CD4-positive, alpha-beta T cell (primary cell): ENCODE results near the gene HTR4. TPM values are rescaled to one million over a fixed set of nuclear protein-coding genes. Genes with fewer than 3 reads are reported as not detected.

Experiments used
- ATAC-seq: fragments of 200-7000 bp; cut with Tn5 transposase; one replicate; pipeline ENCODE4 v1.10.0; 2022; ENCODE audit warnings: mild to moderate bottlenecking; ENCODE audit not compliant: poor library complexity
- CTCF ChIA-PET: fragments of 350-600 bp; sonication (Branson Sonifier 250); formaldehyde crosslinking; loops from one replicate; lab custom pipeline; 2021; ENCODE audit warnings: antibody characterized with exemption, inconsistent platforms; lab: Charles Lee
- POLR2A ChIA-PET: fragments of 350-600 bp; sonication (Branson Sonifier 250); formaldehyde crosslinking; loops from one replicate; lab custom pipeline; 2021; ENCODE audit warnings: antibody characterized with exemption, inconsistent platforms; lab: Charles Lee
- DNase-seq, 14 experiments: peaks; one replicate each; pipeline ENCODE4 v3.0.0-alpha.2; 2013 to 2020; ENCODE audit warnings: mixed read lengths in 2 of 14
- H3K27ac ChIP-seq, 2 donors: one replicate each; pipeline versions ENCODE4 v1.5.1 to v1.7.0; 2013; ENCODE audit warnings: low read length in 2 of 2, low read depth in 1 of 2, mild to moderate bottlenecking in 1 of 2
- H3K27me3 ChIP-seq, 2 experiments: 1 replicate in 1 of 2; 2 replicates in 1 of 2; pipeline versions ENCODE4 v1.6.1 to v1.7.0; 2013; ENCODE audit warnings: low read length in 2 of 2, control low read depth in 1 of 2, mild to moderate bottlenecking in 1 of 2, moderate library complexity in 1 of 2; ENCODE audit not compliant: insufficient read depth in 2 of 2, control insufficient read depth in 1 of 2
- H3K36me3 ChIP-seq: one replicate; pipeline ENCODE4 v1.6.1; 2013; ENCODE audit warnings: low read length, control low read depth; ENCODE audit not compliant: insufficient read depth
- H3K4me1 ChIP-seq: one replicate; pipeline ENCODE4 v1.6.1; 2013; ENCODE audit warnings: low read length, control low read depth; ENCODE audit not compliant: insufficient read depth
- H3K4me3 ChIP-seq: one replicate; pipeline ENCODE4 v1.5.1; 2013; ENCODE audit warnings: mild to moderate bottlenecking, low read length, moderate library complexity
- H3K9me3 ChIP-seq, 2 experiments: 1 replicate in 1 of 2; 2 replicates in 1 of 2; pipeline versions ENCODE4 v1.6.1 to v1.7.0; 2013; ENCODE audit warnings: low read length in 2 of 2, mild to moderate bottlenecking in 2 of 2, control low read depth in 1 of 2, moderate library complexity in 1 of 2; ENCODE audit not compliant: control insufficient read depth in 1 of 2, insufficient read depth in 1 of 2
- H3K27ac Mint-ChIP-seq: one replicate; pipeline ENCODE4 v1.8.0; 2020; ENCODE audit warnings: mixed read lengths
- H3K27me3 Mint-ChIP-seq: one replicate; pipeline ENCODE4 v1.8.0; 2021; ENCODE audit warnings: mixed read lengths
- H3K36me3 Mint-ChIP-seq: one replicate; pipeline ENCODE4 v1.8.0; 2021; ENCODE audit warnings: low read depth, mixed read lengths
- H3K4me1 Mint-ChIP-seq: one replicate; pipeline ENCODE4 v1.8.0; 2021; ENCODE audit warnings: low read depth, mixed read lengths
- H3K4me3 Mint-ChIP-seq: one replicate; pipeline ENCODE4 v1.8.0; 2020; ENCODE audit warnings: mild to moderate bottlenecking, mixed read lengths
- H3K9me3 Mint-ChIP-seq: one replicate; pipeline ENCODE4 v1.8.0; 2020; ENCODE audit warnings: mixed read lengths
- intact Hi-C, 2 experiments: fragments of 100-400 bp; cut with DNase I in 1 of 2; cut with micrococcal nuclease in 1 of 2; formaldehyde crosslinking; loops; one replicate each; pipeline versions ENCODE4 v1.15.1 to v1.9.0; 2023 to 2025; cut with DNase I, micrococcal nuclease
- total RNA-seq, 174 experiments: library from RNA in 2 of 174; stranded (reverse) in 2 of 174; gene quantifications; one replicate each; pipeline ENCODE4 v1.2.3 and lab custom pipeline; 2021 to 2026
- TF ChIP-seq, protein P1 (sequence below): fragments of 200-600 bp; IDR thresholded peaks from one replicate; pipeline ENCODE4 v1.8.0; 2022; ENCODE audit warnings: antibody characterized with exemption, mild to moderate bottlenecking

Gene HTR4
- total RNA-seq, 2 experiments from 2014 or later = not detected

DNA sequence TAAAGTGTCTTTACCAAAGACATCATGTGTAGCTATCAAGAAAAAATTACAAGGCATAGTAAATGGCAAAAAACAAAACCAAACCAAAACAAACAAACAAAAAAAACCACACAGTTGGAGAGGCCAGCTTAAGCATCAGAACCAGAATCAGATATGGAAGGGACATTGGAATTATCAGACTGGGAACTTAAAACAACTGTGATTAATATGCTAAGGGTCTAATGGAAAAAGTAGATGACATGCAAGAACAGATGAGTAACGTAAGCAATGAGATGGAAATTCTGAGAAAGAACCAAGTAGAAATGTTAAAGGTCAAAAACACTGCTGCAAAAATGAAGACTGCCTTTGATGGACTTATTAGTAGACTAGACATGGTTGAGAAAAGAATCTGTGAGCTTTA lies 194.7 kb downstream of the HTR4 start:
- H3K27ac ChIP-seq = no peak overlapping the region
- Mint-ChIP-seq H3K36me3 (no peaks in the 10 kb centered on the region), H3K27me3 (peaks cover 42% of the 10 kb centered on the region), H3K9me3 (no peaks in the 10 kb centered on the region), H3K27ac (no peak overlapping the region), H3K4me1 (no peaks in the 10 kb centered on the region), H3K4me3 (no peak overlapping the region)
- ATAC-seq (no peak), DNase-seq (no peak)
- H3K4me3 ChIP-seq = no peak overlapping the region
- no peaks in the 10 kb centered on the region for H3K9me3 ChIP-seq
- H3K4me1 ChIP-seq = no peaks in the 10 kb centered on the region
- intact Hi-C loops = no loop called here
- TF ChIP-seq, protein P1, sequence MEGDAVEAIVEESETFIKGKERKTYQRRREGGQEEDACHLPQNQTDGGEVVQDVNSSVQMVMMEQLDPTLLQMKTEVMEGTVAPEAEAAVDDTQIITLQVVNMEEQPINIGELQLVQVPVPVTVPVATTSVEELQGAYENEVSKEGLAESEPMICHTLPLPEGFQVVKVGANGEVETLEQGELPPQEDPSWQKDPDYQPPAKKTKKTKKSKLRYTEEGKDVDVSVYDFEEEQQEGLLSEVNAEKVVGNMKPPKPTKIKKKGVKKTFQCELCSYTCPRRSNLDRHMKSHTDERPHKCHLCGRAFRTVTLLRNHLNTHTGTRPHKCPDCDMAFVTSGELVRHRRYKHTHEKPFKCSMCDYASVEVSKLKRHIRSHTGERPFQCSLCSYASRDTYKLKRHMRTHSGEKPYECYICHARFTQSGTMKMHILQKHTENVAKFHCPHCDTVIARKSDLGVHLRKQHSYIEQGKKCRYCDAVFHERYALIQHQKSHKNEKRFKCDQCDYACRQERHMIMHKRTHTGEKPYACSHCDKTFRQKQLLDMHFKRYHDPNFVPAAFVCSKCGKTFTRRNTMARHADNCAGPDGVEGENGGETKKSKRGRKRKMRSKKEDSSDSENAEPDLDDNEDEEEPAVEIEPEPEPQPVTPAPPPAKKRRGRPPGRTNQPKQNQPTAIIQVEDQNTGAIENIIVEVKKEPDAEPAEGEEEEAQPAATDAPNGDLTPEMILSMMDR = no peak
- H3K27me3 ChIP-seq = peaks cover 6 to 9% of the 10 kb centered on the region in 2 experiments
- ChIA-PET POLR2A (no interaction called here), CTCF (no interaction called here)
- H3K36me3 ChIP-seq = no peaks in the 10 kb centered on the region

DNA sequence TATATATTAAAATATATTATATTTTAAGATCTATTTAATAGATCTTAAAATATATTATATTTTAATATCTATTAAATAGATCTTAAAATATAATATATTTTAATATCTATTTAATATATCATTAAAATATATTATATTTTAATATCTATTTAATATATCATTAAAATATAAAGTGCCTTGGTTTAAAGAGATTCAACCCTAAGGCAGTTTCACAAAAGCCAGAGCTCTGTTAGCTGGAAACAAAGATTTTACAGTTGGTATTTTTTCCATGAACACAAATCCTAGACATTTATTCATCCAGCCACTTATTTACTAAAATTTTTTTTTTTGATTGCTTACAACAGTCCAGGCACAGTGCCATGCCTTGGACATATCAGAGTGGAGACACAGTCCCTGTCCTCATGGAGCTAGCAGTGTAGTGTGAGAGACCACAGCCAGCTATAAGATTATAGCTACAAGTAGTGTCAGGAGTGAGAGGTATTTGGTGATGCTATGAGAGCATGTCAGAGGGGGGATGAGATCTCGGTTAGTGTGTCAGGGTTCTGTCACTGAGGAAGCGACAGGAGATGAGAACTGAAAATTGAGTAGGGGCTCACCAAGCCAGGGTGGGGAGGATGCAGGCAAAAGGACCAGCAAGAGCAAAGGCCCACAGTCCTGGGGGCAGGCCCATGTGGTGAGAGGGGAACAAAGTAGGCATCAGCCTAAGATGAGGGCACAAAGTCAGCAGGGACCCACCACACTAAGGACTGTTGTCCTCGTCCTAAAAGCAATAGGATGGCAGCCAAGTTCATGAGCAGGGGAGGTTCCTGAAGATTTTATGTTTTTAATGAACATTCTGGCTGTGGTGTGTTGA lies 196.1 kb downstream of the HTR4 start:
- intact Hi-C loops = no loop called here
- no peaks in the 10 kb centered on the region for H3K9me3 ChIP-seq
- Mint-ChIP-seq H3K27me3 (peaks cover 42% of the 10 kb centered on the region), H3K9me3 (no peaks in the 10 kb centered on the region), H3K4me3 (no peak overlapping the region), H3K27ac (no peak overlapping the region), H3K36me3 (no peaks in the 10 kb centered on the region), H3K4me1 (no peaks in the 10 kb centered on the region)
- no peak overlapping the region for H3K27ac ChIP-seq
- H3K4me1 ChIP-seq = no peaks in the 10 kb centered on the region
- no peak for ATAC-seq
- no peak for DNase-seq
- H3K27me3 ChIP-seq = peaks cover 6 to 9% of the 10 kb centered on the region in 2 experiments
- no peak overlapping the region for H3K4me3 ChIP-seq
- TF ChIP-seq, protein P1 = no peak
- POLR2A ChIA-PET = no interaction called here
- CTCF ChIA-PET = no interaction called here
- H3K36me3 ChIP-seq = no peaks in the 10 kb centered on the region

DNA sequence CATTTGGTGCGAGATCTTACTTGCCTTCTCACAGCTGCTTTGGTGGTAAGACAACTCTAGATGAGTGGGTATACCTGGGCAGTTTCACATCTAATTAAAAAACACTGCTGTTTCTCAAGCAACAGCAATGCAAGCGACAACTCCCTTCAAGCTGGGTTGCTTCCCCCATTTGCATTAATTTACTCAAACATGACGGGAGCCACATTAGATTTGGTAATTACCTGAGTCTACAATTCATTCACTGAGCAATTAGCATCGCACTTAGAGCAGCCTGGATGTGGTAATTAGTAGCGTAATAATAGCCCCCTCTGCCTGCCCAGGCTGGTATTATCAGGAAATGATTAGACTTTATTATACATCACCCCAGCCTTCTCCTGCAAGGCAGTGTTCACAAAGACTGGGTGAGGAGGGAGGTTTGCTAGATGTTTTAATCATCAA lies 197.1 kb downstream of the HTR4 start:
- H3K4me1 ChIP-seq = no peaks in the 10 kb centered on the region
- no peaks in the 10 kb centered on the region for H3K36me3 ChIP-seq
- H3K4me3 ChIP-seq = no peak overlapping the region
- Mint-ChIP-seq H3K27me3 (peaks cover 42% of the 10 kb centered on the region), H3K27ac (no peak overlapping the region), H3K36me3 (no peaks in the 10 kb centered on the region), H3K4me3 (no peak overlapping the region), H3K9me3 (no peaks in the 10 kb centered on the region), H3K4me1 (no peaks in the 10 kb centered on the region)
- intact Hi-C loops = no loop called here
- POLR2A ChIA-PET = no interaction called here
- TF ChIP-seq, protein P1 = peak; percentile 33
- CTCF ChIA-PET = no interaction called here
- DNase-seq = peak in 5 of 14 experiments; percentile 6 to 47 (median 37)
- no peak overlapping the region for H3K27ac ChIP-seq
- peak; percentile 49 for ATAC-seq
- no peaks in the 10 kb centered on the region for H3K9me3 ChIP-seq
- peaks cover 6 to 9% of the 10 kb centered on the region in 2 experiments for H3K27me3 ChIP-seq
